Measurements from ENCODE around the gene PDGFRB.

The PDGFRB gene

DNA sequence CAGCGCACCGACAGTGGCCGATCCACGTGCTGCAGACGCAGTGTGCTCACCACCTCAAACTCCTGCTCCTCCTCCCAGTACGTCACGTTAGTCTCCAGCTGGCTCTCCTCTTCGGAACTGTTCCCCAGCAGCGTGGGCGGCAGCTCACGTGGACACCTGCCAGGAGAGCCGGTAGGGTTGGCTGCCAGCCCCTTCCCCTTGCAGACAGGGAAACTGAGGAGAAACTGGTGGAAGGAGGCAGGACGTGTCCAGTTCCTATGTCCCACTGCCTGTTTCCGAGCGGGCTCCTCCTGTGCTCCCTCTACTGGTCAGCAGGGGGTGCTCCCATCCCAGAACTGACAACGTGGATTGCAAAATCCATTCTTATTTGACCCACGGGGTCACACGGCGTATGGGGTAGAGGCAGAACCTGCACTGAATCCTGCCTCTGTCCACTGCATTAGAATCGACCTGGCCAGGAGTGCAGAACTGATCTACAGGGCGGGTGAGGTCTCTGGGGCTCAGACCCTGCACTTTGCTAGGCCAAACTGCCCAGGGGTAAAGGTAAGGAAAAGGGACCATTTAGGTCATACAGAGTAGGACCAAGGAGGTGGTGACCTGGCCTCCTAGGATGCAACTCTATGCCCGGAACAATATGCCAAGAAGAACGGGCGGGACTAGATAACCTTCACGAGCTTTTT, 25.7 kb downstream of the PDGFRB start:
- DNase-seq (ENCODE audit: low read depth): no peak

DNA sequence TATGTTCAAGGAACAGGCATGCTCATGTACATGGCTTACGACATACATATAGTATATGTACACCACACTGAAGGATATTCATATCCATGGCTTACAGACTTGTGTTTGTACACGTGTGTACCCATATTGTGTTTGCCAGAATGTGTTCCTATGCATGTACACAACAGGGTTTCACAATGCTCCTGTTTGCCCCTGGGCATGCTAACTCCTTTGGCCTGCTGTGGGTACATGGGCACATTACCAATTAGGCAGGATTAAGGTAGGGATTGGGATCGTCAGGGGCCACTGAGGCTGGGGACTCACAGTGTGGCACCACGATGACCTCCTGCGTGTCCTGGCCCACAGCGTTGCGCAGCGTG, 26.2 kb downstream of the PDGFRB start:
- DNase-seq (ENCODE audit: low read depth): no peak

- DNase-seq (ENCODE audit: low read depth): no peak
These were observed 28.8 kb downstream of the PDGFRB start for GRCh38 chr5:150126921-150127265.

- no peak for DNase-seq (ENCODE audit: low read depth)
These were observed 29.3 kb downstream of the PDGFRB start for GRCh38 chr5:150126199-150126920.

DNA sequence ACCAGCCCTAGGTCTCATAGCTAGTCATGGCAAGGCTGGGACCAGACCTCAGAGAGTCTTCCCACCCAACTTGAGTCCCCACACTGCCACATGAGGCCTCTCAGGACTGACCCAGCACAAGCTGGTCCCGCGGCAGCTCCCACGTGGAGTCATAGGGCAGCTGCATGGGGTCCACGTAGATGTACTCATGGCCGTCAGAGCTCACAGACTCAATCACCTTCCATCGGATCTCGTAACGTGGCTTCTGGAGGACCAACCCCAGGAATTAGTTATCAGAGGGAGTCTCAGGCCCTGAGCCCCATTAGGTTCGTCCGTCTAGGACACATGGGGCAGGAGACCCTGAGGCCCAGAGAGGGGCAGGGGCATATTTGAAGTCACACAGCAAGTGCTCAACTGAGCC, 30.3 kb downstream of the PDGFRB start:
- DNase-seq (ENCODE audit: low read depth): no peak

GRCh38 chr5:150124596-150124995, 31.0 kb downstream of the PDGFRB start:
- no peak for DNase-seq (ENCODE audit: low read depth)

- no peak for DNase-seq (ENCODE audit: low read depth)
These were observed 31.5 kb downstream of the PDGFRB start for GRCh38 chr5:150124111-150124557.

DNA sequence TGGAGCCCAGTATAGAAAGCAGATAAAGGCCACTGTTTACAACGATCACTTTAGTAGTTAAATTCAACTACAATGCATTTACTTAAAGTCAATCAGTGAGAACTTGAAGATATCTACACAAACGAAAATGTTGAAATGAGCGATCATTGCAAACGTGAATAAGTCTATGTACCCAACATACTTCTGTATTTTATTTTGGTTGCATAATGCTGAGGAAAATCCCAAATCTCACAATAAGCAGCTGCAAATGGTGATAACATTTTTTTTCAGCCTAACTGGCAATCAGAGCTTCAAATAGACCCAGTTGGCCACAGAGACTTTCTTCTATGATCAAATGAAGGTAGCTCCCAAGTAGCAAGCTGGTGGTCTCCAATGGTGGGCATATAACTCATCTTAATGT, 32.1 kb downstream of the PDGFRB start:
- no peak for DNase-seq (ENCODE audit: low read depth)

DNA sequence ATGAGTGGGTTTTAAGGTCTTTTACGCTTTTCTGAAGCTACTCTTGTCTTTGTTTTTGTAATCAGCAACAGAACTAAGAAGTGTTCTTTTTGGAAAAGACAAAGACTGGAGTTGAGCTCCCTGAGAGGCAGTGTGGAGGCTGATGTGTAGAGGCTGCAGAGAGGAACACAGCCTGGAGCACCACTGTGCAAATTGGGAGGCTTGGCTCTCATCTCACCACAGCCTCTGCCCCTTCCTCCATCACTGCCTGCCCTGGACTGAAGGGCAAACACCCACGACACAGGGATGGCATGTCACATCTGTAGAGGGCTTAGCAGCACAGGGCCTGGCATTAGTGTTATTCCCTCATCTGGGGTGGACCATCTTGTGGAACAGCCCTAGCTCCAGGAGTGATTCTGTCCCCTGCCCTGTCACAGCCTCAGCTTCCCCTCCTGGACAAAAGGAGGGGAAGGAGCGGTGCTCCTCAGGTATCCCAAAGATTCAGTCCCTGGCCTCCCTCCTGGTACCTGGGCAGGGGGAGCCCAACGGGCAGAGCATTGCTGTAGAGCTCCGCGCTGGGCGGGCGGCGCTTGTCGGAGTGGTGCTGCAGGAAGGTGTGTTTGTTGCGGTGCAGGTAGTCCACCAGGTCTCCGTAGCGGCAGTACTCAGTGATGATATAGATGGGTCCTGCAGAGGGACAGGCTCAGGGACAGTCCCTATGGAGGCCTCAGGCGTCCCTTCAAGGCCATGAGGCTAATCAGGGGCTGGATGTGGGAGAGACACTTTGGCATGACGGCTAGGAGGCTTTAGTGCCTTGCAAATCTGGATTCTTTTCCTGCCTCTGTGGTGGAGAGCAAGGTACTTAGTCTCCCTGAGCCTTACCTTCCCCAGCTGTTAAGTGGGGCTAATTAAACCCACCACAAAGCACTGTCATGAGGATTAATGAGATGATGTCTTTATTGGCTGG, 32.8 kb downstream of the PDGFRB start:
- no peak for DNase-seq (ENCODE audit: low read depth)

- DNase-seq (ENCODE audit: low read depth): no peak
These were observed 33.5 kb downstream of the PDGFRB start for GRCh38 chr5:150122158-150122510.

GRCh38 chr5:150121448-150122157, 34.0 kb downstream of the PDGFRB start:
- DNase-seq (ENCODE audit: low read depth): no peak

DNA sequence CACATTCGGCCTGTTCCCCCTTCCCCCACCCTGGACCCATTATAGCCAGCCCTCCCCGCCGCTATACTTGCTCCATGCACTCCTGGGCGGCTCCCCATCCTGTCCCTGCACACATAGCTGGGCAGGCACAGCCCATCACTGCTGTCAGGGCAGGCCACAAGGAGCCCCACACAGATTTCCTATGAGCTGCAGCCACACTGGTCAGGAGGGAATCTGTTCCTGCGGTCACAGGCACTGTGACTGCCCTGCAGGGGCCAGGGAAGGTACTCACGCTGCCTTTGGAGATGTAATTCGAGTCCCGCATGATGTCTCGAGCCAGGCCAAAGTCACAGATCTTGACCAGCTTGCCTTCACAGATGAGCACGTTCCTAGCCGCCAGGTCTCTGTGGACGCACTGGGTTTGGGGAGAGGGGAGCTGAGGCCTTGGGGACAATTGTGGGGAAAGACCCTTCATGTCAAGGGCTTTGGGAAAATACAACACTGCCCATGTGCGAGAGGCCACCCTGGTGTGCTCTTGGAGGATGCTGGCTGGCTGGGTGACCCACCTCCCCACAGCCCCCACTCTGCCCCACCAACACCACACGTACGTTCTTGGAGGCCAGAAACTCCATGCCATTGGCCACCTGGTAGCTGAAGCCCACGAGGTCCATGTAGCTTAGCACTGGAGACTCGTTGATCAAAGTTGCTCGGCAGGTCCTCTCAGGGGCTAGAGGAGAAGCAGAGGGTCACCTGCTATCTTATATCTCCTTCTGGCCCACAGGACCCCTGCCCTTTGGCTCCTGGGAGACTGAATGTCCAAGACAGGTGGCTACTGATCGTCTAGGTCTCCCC, 34.8 kb downstream of the PDGFRB start:
- DNase-seq (ENCODE audit: low read depth): no peak

- DNase-seq (ENCODE audit: low read depth): no peak
These were observed 35.6 kb downstream of the PDGFRB start for GRCh38 chr5:150120062-150120441.

DNA sequence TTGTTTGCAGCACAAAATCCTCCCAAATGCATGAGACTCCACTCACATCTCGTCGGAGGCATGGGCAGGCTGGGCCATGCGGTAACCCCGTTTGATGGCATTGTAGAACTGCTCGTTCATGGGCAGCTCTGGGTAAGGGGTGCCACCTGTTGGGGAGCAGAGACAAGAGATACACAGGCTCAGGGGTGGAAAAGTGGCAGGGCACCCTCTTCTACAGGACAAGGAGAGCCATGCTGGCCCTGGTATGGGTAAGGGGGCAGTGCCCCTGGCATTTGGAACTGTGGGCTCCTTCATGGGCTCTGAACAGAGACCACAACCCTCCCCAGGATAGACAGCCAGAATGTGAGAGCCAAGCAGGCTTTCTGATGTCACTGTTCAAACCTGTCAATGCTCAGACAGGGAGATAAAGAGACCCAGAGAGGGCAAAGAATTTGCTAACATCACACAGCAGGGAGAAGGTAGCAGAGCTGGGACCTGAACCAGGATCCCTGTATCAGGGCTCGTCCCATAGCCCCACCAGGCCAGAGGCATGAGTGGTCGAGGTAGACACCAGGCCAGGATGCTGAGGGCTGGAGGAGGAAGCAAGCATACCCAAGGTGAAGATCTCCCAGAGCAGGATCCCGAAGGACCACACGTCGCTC, 36.1 kb downstream of the PDGFRB start:
- DNase-seq (ENCODE audit: low read depth): no peak

GRCh38 chr5:150118561-150119229, 37.0 kb downstream of the PDGFRB start:
- no peak for DNase-seq (ENCODE audit: low read depth)

GRCh38 chr5:150117945-150118560, 37.6 kb downstream of the PDGFRB start:
- DNase-seq (ENCODE audit: low read depth): no peak

DNA sequence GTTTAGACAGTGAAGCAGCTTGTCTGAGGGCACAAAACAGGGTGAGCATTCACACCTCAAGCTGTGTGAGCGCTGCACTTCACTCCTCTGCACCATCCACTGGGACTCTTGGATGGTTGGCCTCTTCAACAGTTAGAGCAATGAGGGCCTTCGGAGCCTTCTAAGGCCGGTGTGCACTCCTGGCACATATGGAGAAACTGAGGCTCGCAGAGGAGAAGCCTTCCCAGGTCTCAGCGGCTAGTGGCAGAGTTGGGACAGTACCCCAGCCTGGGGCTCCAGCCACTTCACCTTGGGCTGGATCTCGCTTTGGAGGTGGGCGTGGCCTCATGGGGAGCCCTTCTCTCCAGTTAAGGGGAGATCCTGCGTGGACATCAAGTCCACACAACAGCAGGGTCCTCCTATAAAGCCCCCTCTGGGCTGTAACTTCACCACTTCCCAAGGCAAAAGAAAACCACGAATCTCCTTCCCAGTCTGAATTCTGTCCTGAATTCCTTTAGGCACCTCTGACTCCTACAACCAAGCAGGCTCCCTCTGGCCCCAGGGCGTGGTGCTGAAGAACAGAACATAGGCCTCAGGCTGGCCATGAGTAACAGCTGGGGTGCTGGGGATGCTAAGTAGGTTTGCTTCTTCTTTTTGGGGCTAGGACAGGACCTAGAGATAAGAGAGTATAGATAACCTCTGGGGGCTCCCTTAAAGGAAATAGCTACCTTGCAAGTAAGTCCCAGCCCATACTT, 38.8 kb downstream of the PDGFRB start:
- no peak for DNase-seq (ENCODE audit: low read depth)

DNA sequence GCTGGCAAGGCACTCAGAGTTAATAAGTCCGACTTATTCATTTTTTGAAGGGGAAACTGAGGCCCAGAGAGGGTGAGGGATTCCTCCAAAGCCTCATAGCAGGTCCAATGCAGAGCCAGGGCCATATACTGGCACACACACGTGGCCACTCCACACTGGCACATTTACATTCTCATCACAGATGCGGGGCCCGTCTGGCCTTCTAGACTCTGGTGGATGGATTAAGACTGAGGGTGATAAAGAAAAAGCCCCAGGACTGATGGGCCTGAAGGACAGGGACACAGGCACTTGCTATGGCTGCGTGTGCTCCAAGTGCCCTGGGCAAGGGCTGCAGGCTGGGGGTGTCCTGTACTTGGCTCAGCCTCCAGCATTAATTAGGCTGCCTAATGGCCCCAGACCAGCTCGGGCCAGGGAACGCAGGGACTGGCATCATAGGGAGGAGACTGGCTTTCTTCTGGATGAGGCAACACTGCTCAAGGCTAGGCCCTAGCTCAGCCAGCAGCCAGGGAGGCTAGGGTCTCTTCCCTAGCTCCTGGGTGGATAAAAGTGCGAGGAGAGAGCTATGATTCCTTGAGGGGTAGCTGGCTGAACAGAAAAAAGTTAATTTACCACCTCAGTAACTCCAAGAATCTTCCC, 40.8 kb downstream of the PDGFRB start:
- no peak for DNase-seq (ENCODE audit: low read depth)

Data from HS-27A (cell line).